CD14-positive monocyte (primary cell): ENCODE results near the gene GRIK4. TPM values are rescaled to one million over a fixed set of nuclear protein-coding genes. Genes with fewer than 3 reads are reported as not detected.

Experiments used
- DNase-seq, 3 donors: peaks; one replicate each; pipeline ENCODE4 v3.0.0-alpha.2; 2011 to 2022
- H2AFZ ChIP-seq: 2 replicates; pipeline ENCODE4 v1.6.0; 2012; ENCODE audit warnings: mild to moderate bottlenecking, low read depth, low read length, inconsistent platforms; ENCODE audit not compliant: insufficient read depth, poor library complexity, severe bottlenecking
- H3K27ac ChIP-seq, 2 donors: 1 replicate in 1 of 2; 2 replicates in 1 of 2; pipeline ENCODE4 v1.5.1; 2012 to 2013; ENCODE audit warnings: low read length in 2 of 2, control low read depth in 1 of 2, inconsistent platforms in 1 of 2, low read depth in 1 of 2, mild to moderate bottlenecking in 1 of 2
- H3K27me3 ChIP-seq, 2 donors: one replicate each; pipeline versions ENCODE4 v1.6.0 to v1.6.1; 2011 to 2013; ENCODE audit warnings: low read length in 2 of 2; ENCODE audit not compliant: control insufficient read depth in 2 of 2, insufficient read depth in 2 of 2
- H3K36me3 ChIP-seq, 2 donors: replicated peaks in 1 of 2; 1 replicate in 1 of 2; 2 replicates in 1 of 2; pipeline versions ENCODE4 v1.5.1 to v1.6.1; 2012 to 2013; ENCODE audit warnings: low read length in 2 of 2, control low read depth in 1 of 2, inconsistent platforms in 1 of 2, mild to moderate bottlenecking in 1 of 2; ENCODE audit not compliant: insufficient read depth in 2 of 2, control insufficient read depth in 1 of 2
- H3K4me1 ChIP-seq, 2 donors: 1 replicate in 1 of 2; 2 replicates in 1 of 2; pipeline versions ENCODE4 v1.5.1 to v1.6.1; 2012 to 2013; ENCODE audit warnings: low read length in 2 of 2, control low read depth in 1 of 2, inconsistent platforms in 1 of 2, mild to moderate bottlenecking in 1 of 2, moderate library complexity in 1 of 2; ENCODE audit not compliant: insufficient read depth in 2 of 2, control insufficient read depth in 1 of 2
- H3K4me2 ChIP-seq: replicated peaks from 2 replicates; pipeline ENCODE3; 2012; ENCODE audit warnings: low read length, moderate library complexity, mild to moderate bottlenecking; ENCODE audit not compliant: poor library complexity, severe bottlenecking; ENCODE audit errors: extremely low read depth
- H3K4me3 ChIP-seq, 3 experiments: fragments of 200-600 bp in 1 of 3; sonication (generic) in 1 of 3; replicated peaks in 1 of 3; 1 replicate in 2 of 3; 2 replicates in 1 of 3; pipeline ENCODE4 v1.5.1; 2011 to 2013; ENCODE audit warnings: low read length in 3 of 3, mild to moderate bottlenecking in 3 of 3, control low read depth in 2 of 3, low read depth in 2 of 3, inconsistent platforms in 1 of 3, moderate library complexity in 1 of 3
- H3K79me2 ChIP-seq: 2 replicates; pipeline ENCODE4 v1.6.0; 2012; ENCODE audit warnings: mild to moderate bottlenecking, control low read depth, inconsistent platforms, low read length, moderate library complexity; ENCODE audit not compliant: insufficient read depth
- H3K9ac ChIP-seq: 2 replicates; pipeline ENCODE4 v1.6.0; 2017; ENCODE audit warnings: low read length, mild to moderate bottlenecking; ENCODE audit not compliant: insufficient read depth, poor library complexity, severe bottlenecking
- H3K9me3 ChIP-seq, 2 donors: replicated peaks in 1 of 2; 1 replicate in 1 of 2; 2 replicates in 1 of 2; pipeline versions ENCODE4 v1.5.1 to v1.6.1; 2012 to 2013; ENCODE audit warnings: low read length in 2 of 2, control low read depth in 1 of 2; ENCODE audit not compliant: control insufficient read depth in 1 of 2, insufficient read depth in 1 of 2
- H4K20me1 ChIP-seq: 2 replicates; pipeline ENCODE4 v1.6.0; 2012; ENCODE audit warnings: mild to moderate bottlenecking, low read length, control low read depth, moderate library complexity; ENCODE audit not compliant: insufficient read depth
- H3K27ac Mint-ChIP-seq, 7 donors: one replicate each; pipeline ENCODE4 v1.8.0; 2020; ENCODE audit warnings: mild to moderate bottlenecking in 7 of 7, mixed read lengths in 7 of 7, moderate library complexity in 6 of 7, inconsistent platforms in 2 of 7
- H3K27me3 Mint-ChIP-seq, 3 donors: one replicate each; pipeline ENCODE4 v1.8.0; 2021 to 2022; ENCODE audit warnings: low read depth in 3 of 3, mild to moderate bottlenecking in 3 of 3, mixed read lengths in 3 of 3, moderate library complexity in 3 of 3, inconsistent platforms in 1 of 3
- H3K36me3 Mint-ChIP-seq, 2 donors: one replicate each; pipeline ENCODE4 v1.8.0; 2020; ENCODE audit warnings: mixed read lengths in 2 of 2, inconsistent platforms in 1 of 2, mild to moderate bottlenecking in 1 of 2
- H3K4me1 Mint-ChIP-seq: one replicate; pipeline ENCODE4 v1.8.0; 2020; ENCODE audit warnings: mild to moderate bottlenecking, mixed read lengths
- H3K4me3 Mint-ChIP-seq, 2 donors: one replicate each; pipeline ENCODE4 v1.8.0; 2020; ENCODE audit warnings: mild to moderate bottlenecking in 2 of 2, mixed read lengths in 2 of 2, moderate library complexity in 1 of 2
- H3K9me3 Mint-ChIP-seq, 7 donors: one replicate each; pipeline ENCODE4 v1.8.0; 2020 to 2022; ENCODE audit warnings: mixed read lengths in 7 of 7, mild to moderate bottlenecking in 6 of 7, moderate library complexity in 6 of 7, inconsistent platforms in 2 of 7
- CTCF ChIP-seq: fragments of 200-600 bp; IDR thresholded peaks from one replicate; pipeline ENCODE4 v1.8.0; 2022; ENCODE audit warnings: antibody characterized with exemption, mild to moderate bottlenecking
- WGBS: methylation state at CpG from one replicate; pipeline ENCODE4 v1.1.5; 2013; ENCODE audit warnings: missing lambda C conversion rate; ENCODE audit not compliant: insufficient coverage; 5-methylcytosine and 5-hydroxymethylcytosine counted together
- intact Hi-C, 2 donors: fragments of 100-400 bp; cut with micrococcal nuclease; formaldehyde crosslinking; loops; one replicate each; pipeline versions ENCODE4 v1.15.0 to v1.15.1; 2023
- polyA plus RNA-seq, 3 donors: library from polyadenylated mRNA; depleted of rRNA in 1 of 3; unstranded in 2 of 3; stranded (reverse) in 1 of 3; fragments of 300-500 nt in 2 of 3; fragments of >200 nt in 1 of 3; fragmentation: Illumina TruSeq in 2 of 3; gene quantifications; 1 replicate in 2 of 3; 2 replicates in 1 of 3; pipeline ENCODE4 v1.2.3, GENCODE V29; 2012 to 2021

The GRIK4 gene
- polyA plus RNA-seq, 3 donors: not detected

- 78% methylated on average over 13 of the region's 17 CpGs for WGBS
- H3K27ac ChIP-seq: no peak overlapping the region
- no peak overlapping the region for H3K27ac Mint-ChIP-seq
- no peaks in the 10 kb centered on the region for H3K27me3 ChIP-seq
- no peaks in the 10 kb centered on the region for H3K36me3 Mint-ChIP-seq
- no peak overlapping the region for H3K9ac ChIP-seq
- no peaks in the 10 kb centered on the region for H4K20me1 ChIP-seq
- H3K9me3 ChIP-seq: no peaks in the 10 kb centered on the region
- intact Hi-C loops: no loop called here
- no peak overlapping the region for H3K4me3 ChIP-seq
- no peak overlapping the region for H2AFZ ChIP-seq
- no peak for DNase-seq
- no peak for TF ChIP-seq CTCF
- H3K9me3 Mint-ChIP-seq: peaks cover 0 to 9% (median 2%) of the 10 kb centered on the region in 7 donors
- no peak overlapping the region for H3K4me2 ChIP-seq
- H3K79me2 ChIP-seq: no peaks in the 10 kb centered on the region
- H3K4me3 Mint-ChIP-seq: no peak overlapping the region
- peaks cover 7 to 16% (median 12%) of the 10 kb centered on the region in 3 donors for H3K27me3 Mint-ChIP-seq
- H3K4me1 ChIP-seq: no peaks in the 10 kb centered on the region
- no peaks in the 10 kb centered on the region for H3K4me1 Mint-ChIP-seq
- no peaks in the 10 kb centered on the region for H3K36me3 ChIP-seq
Measured at GRCh38 chr11:120775986-120776951, 264.7 kb downstream of the GRIK4 start.

DNA sequence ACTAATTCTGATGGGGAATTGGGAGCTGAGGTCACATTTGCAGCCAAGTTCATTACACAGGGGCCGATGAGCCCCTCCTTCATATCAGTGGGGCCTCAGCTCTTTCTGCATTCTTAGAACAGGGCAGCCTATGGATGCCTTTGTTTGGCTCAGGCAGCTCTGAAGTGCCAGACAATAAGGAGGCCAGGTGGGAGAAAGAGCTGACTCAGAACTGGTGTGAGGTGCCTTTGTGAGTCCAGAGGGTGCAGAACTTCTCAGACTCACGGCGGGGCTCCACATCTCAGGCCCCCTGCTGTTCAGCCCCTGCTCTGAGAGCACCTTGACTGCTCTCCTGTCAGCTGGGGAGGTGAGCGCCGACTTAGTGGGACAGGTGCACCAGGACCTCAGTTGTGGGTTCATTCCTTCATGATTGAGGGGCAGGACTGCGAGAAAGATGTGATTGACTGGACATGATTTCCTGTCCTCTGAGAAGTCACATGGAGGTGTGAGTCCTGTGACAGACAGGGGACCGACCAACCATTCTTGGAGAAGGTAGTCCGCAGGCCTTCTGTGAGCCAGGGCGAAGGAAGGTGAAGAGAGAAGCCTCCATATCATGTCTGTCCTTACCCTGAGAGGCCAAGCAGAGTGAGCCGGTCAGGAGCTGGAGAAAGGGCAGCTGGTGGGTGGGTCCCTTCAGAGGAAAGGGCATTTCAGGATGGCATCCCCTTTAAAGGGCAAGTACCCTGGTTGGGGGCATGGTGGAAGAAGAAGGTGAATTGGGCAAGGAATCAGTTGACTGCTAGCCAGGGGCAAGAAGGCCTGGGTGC lies 267.3 kb downstream of the GRIK4 start:
- no peak for TF ChIP-seq CTCF
- H3K27ac Mint-ChIP-seq: no peak overlapping the region

More for the DNA sequence above, 267.3 kb downstream of the GRIK4 start:
- Histone ChIP-seq H3K36me3 (no peaks in the 10 kb centered on the region), H3K9ac (no peak overlapping the region), H2AFZ (no peak overlapping the region), H4K20me1 (no peaks in the 10 kb centered on the region), H3K4me3 (no peak overlapping the region), H3K27ac (no peak overlapping the region), H3K4me1 (no peaks in the 10 kb centered on the region), H3K9me3 (no peaks in the 10 kb centered on the region), H3K79me2 (no peaks in the 10 kb centered on the region), H3K27me3 (no peaks in the 10 kb centered on the region), H3K4me2 (no peak overlapping the region)
- intact Hi-C loops: no loop called here
- 80% methylated on average over 9 of the region's 10 CpGs for WGBS
- H3K36me3 Mint-ChIP-seq: no peaks in the 10 kb centered on the region
- no peak overlapping the region for H3K4me3 Mint-ChIP-seq
- no peak for DNase-seq
- H3K4me1 Mint-ChIP-seq: no peaks in the 10 kb centered on the region
- peaks cover 9 to 21% (median 16%) of the 10 kb centered on the region in 3 donors for H3K27me3 Mint-ChIP-seq
- H3K9me3 Mint-ChIP-seq: peaks cover 0 to 5% (median 2%) of the 10 kb centered on the region in 7 donors
